H1 (cell line): ENCODE results near the gene ELOVL1. TPM values are rescaled to one million over a fixed set of nuclear protein-coding genes. Genes with fewer than 3 reads are reported as not detected.

Experiments used
- CREB1 ChIP-seq: IDR thresholded peaks from 2 replicates; pipeline ENCODE4 v1.6.1; 2012; ENCODE audit warnings: inconsistent platforms
- CTBP2 ChIP-seq: IDR thresholded peaks from 2 replicates; pipeline ENCODE4 v1.7.0; 2011; ENCODE audit warnings: borderline replicate concordance, mild to moderate bottlenecking, moderate library complexity, mixed read lengths, low read length; ENCODE audit not compliant: insufficient read depth, insufficient read length
- SIN3A ChIP-seq, 2 experiments: IDR thresholded peaks in 1 of 2; conservative IDR thresholded peaks in 1 of 2; 2 replicates each; pipeline ENCODE4 v1.6.1; 2011 to 2012; ENCODE audit warnings: low read length in 2 of 2, improper control_type of control experiment in 1 of 2, low read depth in 1 of 2, mild to moderate bottlenecking in 1 of 2
- polyA plus RNA-seq, 7 experiments: library from polyadenylated mRNA; depleted of rRNA in 3 of 7; stranded (reverse) in 5 of 7; unstranded in 2 of 7; fragments of >200 nt in 5 of 7; fragments of 200-250 nt in 2 of 7; gene quantifications; 1 replicate in 5 of 7; 2 replicates in 1 of 7; 4 replicates in 1 of 7; pipeline versions ENCODE4 v1.2.1 to v1.2.3, GENCODE V29; 2011 to 2013; ENCODE audit warnings: missing spikeins in 2 of 7, mixed read lengths in 2 of 7
- total RNA-seq: library from RNA; stranded (reverse); fragmentation: NEBNext Ultra II Directional; extraction: Animal tissue kit (Norgen Biotek cat#: 25700); gene quantifications from 2 replicates; pipeline ENCODE4 v1.2.1, GENCODE V29; 2021

The ELOVL1 gene
- total and polyA plus RNA-seq, 2 of the 8 experiments (the other 6 are each of a cell fraction or from before 2014, with no cell fraction given), result 28.5 to 68.1 TPM

- TF ChIP-seq CTBP2, result no peak
- no peak for TF ChIP-seq CREB1
- TF ChIP-seq SIN3A (conservative IDR thresholded peaks at IDR 0.05 in 1 of 2, IDR thresholded peaks at IDR 0.05 in 1 of 2; ENCODE audit: low read depth in 1 of 2, low read length in 2 of 2), result no peak
Measured at GRCh38 chr1:43319288-43319687, 48.5 kb downstream of the ELOVL1 start (continued).
